GM06990 (cell line): Measurements from ENCODE around the gene NLRP1.
"Not testable (repeated sequence)": the region's sequence is repeated elsewhere in the genome, so short reads cannot be mapped to it uniquely, and the experiment has no call there.

ENCODE experiments used
- DNase-seq: peaks from one replicate; pipeline ENCODE4 v3.0.0-alpha.2; 2011; ENCODE audit not compliant: insufficient read length; ENCODE audit errors: extremely low read depth
- H3K27me3 ChIP-seq: replicated peaks from 2 replicates; pipeline ENCODE4 v1.6.0; 2011; ENCODE audit warnings: low read length; ENCODE audit not compliant: control insufficient read depth, insufficient read depth
- H3K36me3 ChIP-seq: 2 replicates; pipeline ENCODE4 v1.5.1; 2011; ENCODE audit warnings: low read length; ENCODE audit not compliant: control insufficient read depth, insufficient read depth
- H3K4me3 ChIP-seq: replicated peaks from 2 replicates; pipeline ENCODE4 v1.5.1; 2011; ENCODE audit warnings: low read depth, mild to moderate bottlenecking, control low read depth, low read length
- CTCF ChIP-seq: IDR thresholded peaks from 2 replicates; pipeline ENCODE4 v1.5.1; 2011; ENCODE audit warnings: low read length, control low read depth, mild to moderate bottlenecking, inconsistent platforms; ENCODE audit not compliant: insufficient read depth, poor library complexity, severe bottlenecking

NLRP1 gene

GRCh38 chr17:5581655-5582054 lies 2.7 kb downstream of the NLRP1 start:
- DNase-seq = no peak
- Histone ChIP-seq H3K36me3 (peaks cover 7% of the 10 kb centered on the region), H3K27me3 (no peaks in the 10 kb centered on the region), H3K4me3 (no peak overlapping the region)
- TF ChIP-seq CTCF = no peak

- no peak for DNase-seq
- peaks cover 7% of the 10 kb centered on the region for H3K36me3 ChIP-seq
- no peak for TF ChIP-seq CTCF
Measured at GRCh38 chr17:5580969-5581368, 3.3 kb downstream of the NLRP1 start.

GRCh38 chr17:5580367-5580766 lies 3.9 kb downstream of the NLRP1 start:
- H3K4me3 ChIP-seq = no peak overlapping the region
- H3K36me3 ChIP-seq = peaks cover 7% of the 10 kb centered on the region
- H3K27me3 ChIP-seq = no peaks in the 10 kb centered on the region
- DNase-seq = no peak
- TF ChIP-seq CTCF = no peak

More at GRCh38 chr17:5580969-5581368, 3.3 kb downstream of the NLRP1 start:
- H3K27me3 ChIP-seq = no peaks in the 10 kb centered on the region
- H3K4me3 ChIP-seq = no peak overlapping the region

GRCh38 chr17:5578768-5579167 lies 5.5 kb downstream of the NLRP1 start:
- not testable (repeated sequence) for H3K27me3 ChIP-seq, DNase-seq, H3K4me3 ChIP-seq

GRCh38 chr17:5573017-5573416 lies 11.3 kb downstream of the NLRP1 start:
- DNase-seq, H3K27me3 ChIP-seq, H3K36me3 ChIP-seq, H3K4me3 ChIP-seq: not testable (repeated sequence)

More at GRCh38 chr17:5578768-5579167, 5.5 kb downstream of the NLRP1 start:
- not testable (repeated sequence) for H3K36me3 ChIP-seq

- Histone ChIP-seq H3K27me3 (no peaks in the 10 kb centered on the region), H3K4me3 (no peak overlapping the region), H3K36me3 (no peaks in the 10 kb centered on the region)
- DNase-seq = no peak
- TF ChIP-seq CTCF = no peak
Measured at GRCh38 chr17:5571281-5571680, 13.0 kb downstream of the NLRP1 start.

- no peaks in the 10 kb centered on the region for H3K27me3 ChIP-seq
- no peak for TF ChIP-seq CTCF
- no peak overlapping the region for H3K4me3 ChIP-seq
- H3K36me3 ChIP-seq = no peaks in the 10 kb centered on the region
- no peak for DNase-seq
Measured at GRCh38 chr17:5565808-5566207, 18.5 kb downstream of the NLRP1 start.
